Measurements from ENCODE around the gene IL16.
"Not testable (repeated sequence)": the region's sequence is repeated elsewhere in the genome, so short reads cannot be mapped to it uniquely, and the experiment has no call there.

Gene IL16

DNA sequence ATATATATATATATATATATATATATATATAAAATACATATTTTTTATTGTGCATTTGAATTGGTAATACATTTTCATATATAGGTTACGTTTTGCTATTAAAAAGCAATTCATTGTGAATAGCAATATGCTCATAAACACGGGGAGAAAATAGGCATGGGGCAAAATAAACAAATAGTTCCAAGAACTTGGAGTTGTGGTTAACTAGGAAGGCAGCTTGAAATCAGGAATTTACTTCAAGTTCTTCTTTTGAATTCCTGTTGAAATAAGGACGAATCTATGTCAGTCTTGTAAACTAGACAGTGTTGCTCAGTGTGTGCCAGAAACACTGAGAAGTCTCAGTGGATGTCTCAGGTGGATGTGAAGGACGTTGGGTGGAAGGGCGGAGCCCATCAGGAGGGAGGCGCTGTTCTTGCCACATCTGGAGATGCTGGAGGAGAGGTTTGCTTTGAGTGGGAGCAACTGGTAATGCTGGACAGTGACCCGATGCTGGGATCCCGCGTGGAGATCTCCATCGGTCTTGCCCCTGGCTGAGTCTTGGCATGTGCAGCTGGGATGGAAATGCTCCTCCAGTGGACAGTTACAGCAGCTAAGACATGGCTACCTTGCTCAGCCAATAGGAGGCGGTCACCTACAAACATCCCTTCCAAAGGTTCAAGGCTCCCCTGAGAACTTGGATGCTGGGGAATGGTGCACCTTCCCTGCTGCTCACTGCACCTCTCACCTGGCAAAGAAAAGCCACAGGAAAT lies 2.5 kb downstream of the IL16 start:
- FAIRE-seq, result no peak
- DNase-seq (ENCODE audit: low spot score), result no peak

DNA sequence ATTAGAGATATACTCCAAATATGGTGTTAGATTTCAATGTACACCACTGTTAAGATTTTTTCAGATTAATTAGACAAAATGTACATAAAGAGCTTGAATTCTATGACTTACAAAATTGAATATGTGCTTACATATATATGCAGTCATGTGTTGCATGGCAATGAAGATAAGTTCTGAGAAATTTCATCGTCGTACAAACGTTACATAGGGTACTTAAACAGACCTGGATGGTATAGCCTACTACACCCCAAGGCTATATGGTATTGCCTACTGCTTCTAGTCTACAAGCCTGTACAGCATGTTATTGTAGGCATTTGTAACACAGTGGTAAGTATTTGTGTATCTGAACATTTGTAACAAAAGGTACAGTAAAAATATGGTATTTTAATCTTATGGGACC lies 9.3 kb downstream of the IL16 start:
- FAIRE-seq (no peak), DNase-seq (ENCODE audit: low spot score) (no peak)

DNA sequence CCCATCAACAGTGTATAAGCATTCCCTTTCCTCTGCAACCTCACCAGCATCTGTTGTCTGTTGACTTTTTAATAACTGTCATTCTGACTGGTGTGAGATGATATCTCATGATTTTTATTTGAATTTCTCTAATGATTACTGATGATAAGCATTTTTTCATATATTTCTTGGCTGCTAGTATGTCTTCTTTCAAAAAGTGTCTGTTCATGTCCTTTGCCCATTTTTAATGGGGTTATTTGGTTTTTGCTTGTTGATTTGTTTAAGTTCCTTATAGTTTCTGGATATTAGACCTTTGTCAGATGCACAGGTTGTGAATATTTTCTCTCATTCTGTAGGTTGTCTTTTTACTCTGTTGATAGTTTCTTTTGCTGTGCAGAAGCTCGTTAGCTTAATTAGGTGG lies 11.3 kb downstream of the IL16 start:
- DNase-seq (ENCODE audit: low spot score); FAIRE-seq: not testable (repeated sequence)

DNA sequence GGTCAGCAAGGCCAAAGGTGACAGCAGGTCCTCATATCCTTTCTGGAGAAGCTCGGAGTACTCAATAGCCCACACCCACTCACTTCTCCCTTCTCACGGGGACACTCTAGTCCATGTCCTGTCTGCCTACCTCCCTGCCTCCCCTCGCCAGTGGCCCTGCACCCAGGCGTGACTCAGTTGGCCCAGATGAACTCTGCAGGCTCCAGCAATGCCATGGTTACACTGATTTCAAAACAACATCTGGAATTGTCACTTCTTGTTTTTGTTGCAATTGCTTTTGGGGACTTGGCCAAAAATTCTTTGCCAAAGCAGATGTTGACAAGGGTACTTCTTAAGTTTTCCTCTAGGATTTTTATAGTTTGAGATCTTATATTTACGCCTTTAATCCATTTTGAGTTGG lies 13.0 kb downstream of the IL16 start:
- DNase-seq (ENCODE audit: low spot score) (no peak), FAIRE-seq (no peak)

DNA sequence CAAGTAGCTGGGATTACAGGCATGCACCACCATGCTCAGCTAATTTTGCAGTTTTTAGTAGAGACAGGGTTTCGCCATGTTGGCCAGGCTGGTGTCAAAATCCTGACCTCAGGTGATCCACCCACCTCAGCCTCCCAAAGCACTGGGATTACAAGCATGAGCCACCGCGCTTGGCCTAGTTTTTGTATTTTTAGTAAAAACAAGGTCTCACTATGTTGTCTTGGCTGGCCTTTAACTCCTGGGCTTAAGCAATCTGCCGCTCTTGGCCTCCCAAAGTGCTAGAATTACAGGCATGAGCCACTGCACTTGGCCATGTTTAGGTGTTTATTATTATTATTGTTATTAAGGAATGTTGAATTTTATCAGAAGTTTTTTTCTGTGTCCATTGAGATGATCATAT lies 14.7 kb downstream of the IL16 start:
- no peak for DNase-seq (ENCODE audit: low spot score)
- no peak for FAIRE-seq

DNA sequence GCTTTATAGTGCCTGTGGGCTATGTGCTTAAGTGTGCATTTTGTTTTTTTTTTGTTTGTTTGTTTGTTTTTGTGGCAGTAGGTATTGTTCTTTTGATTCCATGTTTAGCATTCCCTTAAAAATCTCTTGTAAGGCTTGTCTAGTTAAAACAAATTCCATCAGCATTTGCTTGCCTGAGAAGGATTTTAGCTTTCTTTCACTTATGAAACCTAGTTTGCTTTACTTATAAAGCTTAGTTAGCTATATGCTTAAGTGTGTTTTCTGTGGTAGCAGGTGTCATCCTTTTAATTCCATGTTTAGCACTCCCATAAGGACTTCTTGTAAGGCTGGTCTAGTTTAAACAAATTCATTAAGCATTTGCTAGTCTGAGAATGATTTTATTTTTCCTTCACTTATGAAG lies 17.3 kb downstream of the IL16 start:
- FAIRE-seq, result no peak
- DNase-seq (ENCODE audit: low spot score), result no peak

DNA sequence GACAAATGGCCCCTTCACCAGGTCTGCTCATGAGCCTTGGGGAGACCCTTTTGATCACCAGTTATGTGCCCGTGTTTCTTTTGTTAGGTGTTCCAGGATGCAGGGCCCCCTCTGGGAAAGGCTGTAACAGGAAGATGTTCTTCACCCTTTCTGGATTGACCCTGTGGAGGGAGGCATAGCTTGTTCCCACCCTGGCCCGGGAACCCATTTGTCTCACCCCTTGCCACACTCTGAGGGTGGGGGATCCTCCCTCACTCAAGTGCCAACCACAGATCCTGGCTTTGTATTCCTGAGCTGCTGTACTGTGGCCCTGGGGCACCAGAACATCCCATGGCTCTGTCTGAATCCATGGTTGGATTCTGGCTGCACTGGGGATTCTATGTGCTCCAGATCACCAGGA lies 18.9 kb downstream of the IL16 start:
- DNase-seq (ENCODE audit: low spot score) (no peak), FAIRE-seq (no peak)

DNA sequence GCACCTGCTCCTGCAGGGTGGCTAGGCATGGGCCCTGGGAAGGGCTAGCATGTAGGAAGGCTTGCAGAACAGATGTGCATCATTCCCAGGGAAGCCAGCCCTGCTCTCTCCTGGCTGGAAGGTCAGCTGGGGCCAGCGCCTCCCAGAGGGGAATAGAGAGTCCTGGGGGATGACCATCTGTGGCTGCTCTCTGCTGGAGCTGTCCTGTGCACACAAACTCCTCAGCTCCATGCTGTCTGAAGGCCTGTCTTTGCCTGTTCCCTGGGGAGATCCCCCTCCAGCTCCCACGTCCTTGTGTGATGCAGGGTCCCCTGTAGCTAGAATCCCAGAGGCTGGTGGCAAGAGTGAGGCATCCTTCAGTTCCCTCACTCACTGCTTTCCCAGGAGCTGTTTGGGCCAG lies 19.3 kb downstream of the IL16 start:
- FAIRE-seq (no peak), DNase-seq (ENCODE audit: low spot score) (no peak)

DNA sequence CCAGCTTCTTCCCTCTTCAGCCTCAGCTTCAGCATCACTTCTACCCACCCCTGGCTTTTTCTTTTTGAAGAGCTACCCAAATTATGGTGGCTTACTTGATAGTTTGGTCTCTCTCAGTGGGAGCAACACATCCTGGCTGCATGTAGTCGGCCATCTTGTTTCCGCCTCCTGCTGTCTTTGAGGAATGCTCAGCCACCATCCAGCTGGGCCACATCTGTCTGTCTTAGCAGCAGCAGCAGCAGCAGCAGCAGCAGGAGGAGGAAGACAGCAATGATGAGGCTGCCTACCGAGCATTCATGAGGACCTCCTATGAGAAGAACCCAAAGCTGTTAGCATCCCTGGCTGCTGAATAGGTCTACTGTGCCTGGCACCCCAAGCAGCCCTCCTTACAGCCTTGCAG lies 19.7 kb downstream of the IL16 start:
- FAIRE-seq (no peak), DNase-seq (ENCODE audit: low spot score) (no peak)

DNA sequence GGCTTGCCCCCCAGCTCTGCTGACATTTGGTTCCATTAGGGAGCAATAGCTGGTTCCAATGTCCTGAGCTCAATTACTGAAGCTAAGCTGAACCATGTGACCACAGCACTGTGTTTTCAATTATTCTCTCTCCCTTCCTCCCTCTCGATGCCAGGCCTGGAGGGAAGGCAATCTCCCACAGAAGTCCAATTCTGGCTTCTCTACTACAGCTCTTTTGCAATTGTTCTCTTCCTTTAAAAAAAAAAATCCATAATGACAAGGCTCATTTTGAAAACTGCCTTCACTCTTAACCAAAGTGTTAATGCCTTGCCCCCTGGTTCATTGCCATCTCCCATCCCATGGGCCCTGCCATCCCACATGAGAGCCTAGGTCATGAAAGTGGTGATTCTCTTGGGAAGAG lies 24.8 kb downstream of the IL16 start:
- no peak for DNase-seq (ENCODE audit: low spot score)

DNA sequence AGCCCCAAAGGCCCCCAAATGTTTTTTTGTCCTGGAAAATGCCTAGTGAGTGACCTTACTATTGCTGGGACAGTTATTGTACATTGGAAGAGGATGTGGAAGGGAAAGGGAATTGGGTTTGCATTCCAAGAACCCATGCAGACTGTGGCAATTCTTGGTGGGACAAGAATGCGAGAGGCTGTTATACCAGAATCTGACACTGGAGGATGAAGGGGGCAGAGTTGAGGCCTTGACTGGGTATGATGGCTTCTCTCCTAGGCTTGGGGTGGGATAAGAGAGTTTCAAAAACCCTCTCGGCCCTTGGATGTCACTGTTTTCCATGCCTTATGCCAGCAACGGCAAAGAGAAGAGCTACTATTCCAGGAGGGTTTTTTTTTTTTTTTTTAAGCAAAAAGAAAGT lies 25.3 kb downstream of the IL16 start:
- FAIRE-seq, result no peak

More for the DNA sequence above, 24.8 kb downstream of the IL16 start:
- no peak for FAIRE-seq

DNA sequence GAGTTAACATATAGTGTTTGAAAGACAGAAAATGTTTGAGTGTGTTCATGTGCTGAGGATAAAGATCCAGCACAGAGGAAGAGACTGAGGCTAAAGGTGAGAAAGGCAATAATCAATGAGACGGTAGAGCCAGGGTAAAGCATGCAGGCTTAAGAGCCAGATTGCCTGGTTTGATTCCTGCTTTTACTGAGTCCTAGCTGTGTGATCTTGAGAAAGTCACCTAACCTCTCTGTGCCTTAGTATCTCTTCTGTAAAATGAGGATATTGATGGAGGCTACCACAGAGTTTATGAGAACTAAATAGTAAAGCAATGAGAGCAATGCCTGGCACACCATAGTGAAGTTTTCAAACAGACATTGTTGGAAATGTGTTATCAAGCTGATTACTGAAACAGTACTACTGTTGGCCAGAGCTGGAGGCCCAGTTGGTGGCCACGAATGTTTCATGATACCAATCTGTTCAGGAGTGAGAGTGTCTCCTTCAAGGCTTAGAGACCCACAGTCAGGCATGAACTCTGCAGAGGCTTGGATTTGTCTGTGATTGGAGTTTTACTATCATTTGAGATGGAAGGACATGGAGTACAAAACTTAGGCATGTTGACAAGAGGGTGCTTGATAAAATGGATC lies 26.8 kb downstream of the IL16 start:
- FAIRE-seq (no peak), DNase-seq (ENCODE audit: low spot score) (no peak)

More for the DNA sequence above, 25.3 kb downstream of the IL16 start:
- no peak for DNase-seq (ENCODE audit: low spot score)

DNA sequence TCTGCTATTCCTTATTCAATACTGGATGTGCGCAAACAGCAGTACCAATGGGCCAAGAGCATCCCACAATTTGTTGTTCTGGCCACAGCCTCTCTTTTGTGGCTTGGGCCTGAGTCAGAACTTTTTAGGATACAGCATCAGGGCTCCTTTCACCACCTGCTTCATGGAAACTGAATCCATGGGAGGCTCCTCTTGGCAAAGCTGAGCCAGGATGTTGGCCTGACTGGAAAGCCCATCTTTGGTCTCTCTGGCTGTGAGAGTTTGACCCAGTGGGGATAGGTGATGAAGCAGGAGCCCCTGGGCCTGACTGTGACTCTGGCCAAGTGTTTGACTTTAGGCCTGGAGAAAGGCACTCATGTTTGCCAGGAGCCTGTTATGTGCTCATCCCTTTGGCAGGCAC lies 27.6 kb downstream of the IL16 start:
- FAIRE-seq (no peak), DNase-seq (ENCODE audit: low spot score) (no peak)

DNA sequence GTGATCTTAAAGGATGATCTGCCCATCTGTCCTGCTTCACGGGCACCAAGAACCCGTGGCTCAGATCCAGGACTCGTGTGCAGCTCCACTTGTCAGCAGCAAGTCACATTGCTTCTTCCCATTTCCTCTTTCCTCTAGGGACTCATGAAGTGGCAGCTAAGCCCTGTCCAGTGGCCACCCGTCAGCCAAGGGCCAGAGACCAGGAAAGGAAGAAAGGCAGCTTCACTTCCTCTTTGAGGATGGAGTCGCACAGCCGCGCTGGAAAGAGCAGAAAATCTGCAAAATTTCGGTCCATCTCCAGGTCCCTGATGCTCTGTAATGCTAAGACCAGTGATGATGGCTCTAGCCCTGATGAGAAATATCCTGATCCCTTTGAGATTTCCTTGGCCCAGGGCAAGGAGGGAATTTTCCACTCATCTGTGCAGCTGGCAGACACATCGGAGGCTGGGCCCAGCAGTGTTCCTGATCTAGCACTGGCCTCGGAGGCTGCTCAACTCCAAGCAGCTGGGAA lies 28.5 kb downstream of the IL16 start:
- DNase-seq (ENCODE audit: low spot score) (no peak), FAIRE-seq (no peak)

DNA sequence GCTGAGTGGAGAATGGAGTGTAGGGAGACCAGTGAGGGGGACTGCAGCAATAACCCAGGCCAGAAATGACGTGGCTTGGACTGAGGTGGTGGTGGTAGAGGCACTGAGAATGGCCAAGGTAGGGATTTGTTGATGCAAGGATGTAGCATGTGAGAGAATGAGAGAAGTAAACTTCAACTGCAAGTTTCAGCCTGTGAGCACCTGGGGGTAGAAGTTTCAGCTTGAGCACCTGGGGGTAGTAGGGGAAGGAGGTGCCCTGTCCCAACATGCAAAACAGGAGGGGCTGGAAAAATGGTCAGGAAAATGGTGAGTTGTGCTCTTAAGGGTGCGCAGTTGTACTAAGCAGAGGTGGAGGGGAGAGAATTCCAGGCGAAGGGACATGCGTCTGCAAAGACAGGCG lies 31.0 kb downstream of the IL16 start:
- no peak for FAIRE-seq
- no peak for DNase-seq (ENCODE audit: low spot score)

DNA sequence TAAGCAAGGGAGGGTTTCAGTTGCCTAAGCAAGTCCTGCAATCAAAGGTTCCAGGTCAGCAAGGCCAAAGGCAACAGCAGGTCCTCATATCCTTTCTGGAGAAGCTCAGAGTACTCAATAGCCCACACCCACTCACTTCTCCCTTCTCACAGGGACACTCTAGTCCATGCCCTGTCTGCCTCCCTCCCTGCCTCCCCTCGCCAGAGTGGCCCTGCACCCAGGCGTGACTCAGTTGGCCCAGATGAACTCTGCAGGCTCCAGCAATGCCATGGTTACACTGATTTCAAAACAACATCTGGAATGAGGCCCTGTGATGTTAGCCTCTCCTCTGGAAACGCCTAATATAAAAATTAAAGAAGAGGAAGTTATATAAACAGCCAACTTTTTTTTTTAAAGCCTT lies 32.9 kb downstream of the IL16 start:
- no peak for DNase-seq (ENCODE audit: low spot score)
- no peak for FAIRE-seq

DNA sequence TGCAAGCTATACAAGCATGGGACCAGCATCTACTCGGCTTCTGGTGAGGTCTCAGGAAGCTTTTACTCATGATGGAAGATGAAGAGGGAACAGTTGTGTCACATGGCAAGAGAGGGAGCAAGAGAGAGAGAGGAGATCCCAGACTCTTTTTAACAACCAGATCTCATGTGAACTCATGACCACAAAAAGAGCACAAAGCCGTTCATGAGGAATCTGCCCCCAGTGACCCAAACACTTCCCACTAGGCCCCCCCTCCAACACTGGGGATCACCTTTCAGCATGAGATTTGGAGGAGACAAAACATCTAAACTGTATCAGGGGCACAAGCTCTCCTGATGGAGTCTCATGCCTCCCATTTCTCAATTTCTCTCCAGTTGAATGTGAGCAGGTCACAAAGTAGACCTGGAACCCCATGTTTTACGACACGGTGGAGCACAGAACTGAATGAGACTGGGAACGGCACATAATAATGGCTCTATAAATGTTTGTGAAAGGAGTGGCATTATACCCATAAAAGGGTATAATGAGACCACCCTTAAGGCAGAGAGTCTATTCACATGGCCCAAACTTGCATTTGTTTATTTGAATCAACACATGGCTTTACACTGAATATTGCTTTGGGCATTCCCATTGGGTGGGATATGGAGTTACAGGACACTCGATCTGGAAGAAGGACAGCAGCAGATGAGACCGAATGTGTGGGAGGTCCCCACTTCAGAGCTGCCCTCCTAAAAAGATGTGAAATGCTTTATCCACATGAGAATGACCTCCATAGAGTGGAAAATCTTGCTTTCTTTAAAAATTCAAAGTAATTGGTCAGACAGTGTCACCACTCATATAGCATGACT lies 38.8 kb downstream of the IL16 start:
- FAIRE-seq (no peak), DNase-seq (ENCODE audit: low spot score) (no peak)

DNA sequence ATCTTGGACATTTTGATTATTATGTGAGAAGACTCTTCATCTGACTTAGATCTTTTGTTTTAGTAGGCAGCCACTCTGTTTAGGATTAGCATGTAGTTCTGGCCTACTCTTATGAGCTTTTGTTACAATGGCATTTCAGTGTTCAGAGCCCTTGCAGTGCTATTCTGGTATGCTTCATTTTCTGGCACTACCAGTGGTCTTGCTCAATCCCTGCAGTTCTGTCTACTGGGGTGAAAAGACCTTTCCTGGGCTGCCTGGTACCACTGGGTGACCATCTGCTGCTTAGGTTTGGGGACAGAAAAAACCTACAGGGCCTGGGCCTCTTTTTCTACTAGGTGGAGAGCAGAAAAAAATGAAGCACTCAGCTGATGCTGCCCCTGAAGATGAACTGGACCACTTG lies 42.5 kb downstream of the IL16 start:
- DNase-seq (ENCODE audit: low spot score), result no peak
- no peak for FAIRE-seq

DNA sequence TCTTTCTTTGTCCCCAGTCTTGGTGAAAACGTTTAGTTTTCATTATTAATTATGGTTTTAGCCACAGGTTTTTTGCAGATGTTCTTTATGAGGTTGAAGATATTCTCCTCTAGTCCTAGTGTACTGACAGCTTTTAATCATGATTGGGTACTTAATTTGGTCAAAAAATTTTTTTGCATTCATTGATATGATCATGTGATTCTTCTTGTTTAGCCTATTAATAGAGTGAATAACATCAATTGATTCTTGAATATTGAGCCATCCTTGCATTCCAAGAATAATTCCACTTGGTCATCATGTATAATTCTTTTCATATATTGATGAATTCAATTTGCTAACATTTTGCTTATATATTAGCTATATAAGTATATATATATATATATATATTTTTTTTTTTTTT lies 46.1 kb downstream of the IL16 start:
- FAIRE-seq, result no peak

DNA sequence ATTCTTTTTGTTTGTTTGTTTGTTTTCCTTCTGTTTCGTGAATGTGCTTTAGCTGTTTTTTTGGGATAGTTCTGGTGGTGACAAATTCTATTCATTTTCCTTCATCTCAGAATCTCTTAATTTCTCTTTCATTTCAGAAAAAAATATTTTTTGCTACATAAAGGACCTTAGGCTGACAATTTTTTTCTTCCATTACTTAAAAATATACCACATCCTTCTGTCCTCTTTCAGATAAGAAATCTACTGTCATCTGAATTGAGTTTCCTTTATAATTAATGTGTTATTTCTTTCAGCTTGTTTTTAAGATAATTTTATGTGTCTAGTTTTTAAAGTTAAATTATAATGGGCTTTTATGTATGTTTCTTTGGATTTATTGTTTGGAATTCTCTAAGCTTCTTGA lies 47.6 kb downstream of the IL16 start:
- DNase-seq (ENCODE audit: low spot score) (no peak), FAIRE-seq (no peak)

More for the DNA sequence above, 46.1 kb downstream of the IL16 start:
- no peak for DNase-seq (ENCODE audit: low spot score)

DNA sequence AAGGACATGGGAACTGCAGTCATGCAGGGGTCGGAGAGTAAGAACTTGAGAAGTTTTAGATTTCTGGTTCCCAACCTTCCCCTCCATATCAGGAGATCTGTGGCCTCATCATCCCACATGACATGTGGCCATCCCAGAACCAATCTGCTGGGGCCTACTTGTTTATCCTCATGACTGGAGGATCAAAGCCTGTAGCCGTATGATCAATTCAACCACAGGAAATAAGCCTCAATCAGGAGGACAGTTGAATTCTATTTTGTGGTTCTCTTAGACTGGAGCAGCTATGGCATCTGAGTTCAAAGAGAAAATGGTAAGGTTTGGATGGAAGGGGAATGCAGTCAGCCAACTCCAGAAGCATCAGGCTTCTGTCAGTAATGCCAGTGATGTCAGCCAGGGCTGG lies 57.2 kb downstream of the IL16 start:
- no peak for FAIRE-seq

DNA sequence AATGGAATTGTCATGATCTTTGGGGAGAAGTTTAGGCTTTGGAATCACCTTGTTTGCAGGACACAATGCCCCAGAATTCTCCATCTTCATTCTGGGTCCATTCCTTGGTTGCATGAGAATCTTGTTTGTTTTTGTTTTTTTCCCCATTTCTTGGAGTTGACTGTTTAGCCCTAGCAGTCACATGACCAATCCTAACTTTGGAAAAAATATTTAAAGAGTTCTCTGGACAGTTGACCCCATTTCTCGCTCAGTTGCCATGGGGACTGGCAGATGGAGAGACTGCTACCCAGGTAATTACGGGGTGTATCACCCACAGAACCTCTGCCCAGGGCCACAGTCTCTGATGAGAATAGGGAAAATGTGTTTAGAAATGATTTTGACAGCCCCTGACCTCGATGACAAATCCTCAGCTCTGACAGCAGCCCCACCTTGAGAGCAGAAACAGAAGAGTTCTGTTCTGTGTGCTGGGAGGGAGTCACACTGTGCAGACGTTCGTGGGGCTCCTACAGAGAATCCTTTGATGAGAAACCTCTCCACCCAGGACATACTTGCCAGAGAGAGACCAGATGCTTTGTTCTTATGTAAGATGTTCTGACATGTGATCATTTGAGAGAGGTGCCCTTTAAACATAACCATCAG lies 57.7 kb downstream of the IL16 start:
- DNase-seq (ENCODE audit: low spot score) (no peak), FAIRE-seq (no peak)

More for the DNA sequence above, 57.2 kb downstream of the IL16 start:
- DNase-seq (ENCODE audit: low spot score), result no peak
